ENCODE data around the gene SPATS2. TPM values are rescaled to one million over a fixed set of nuclear protein-coding genes. Genes with fewer than 3 reads are reported as not detected.

SPATS2 gene
- total RNA-seq, 1 experiment from 2014 or later, result 74.2 TPM

DNA sequence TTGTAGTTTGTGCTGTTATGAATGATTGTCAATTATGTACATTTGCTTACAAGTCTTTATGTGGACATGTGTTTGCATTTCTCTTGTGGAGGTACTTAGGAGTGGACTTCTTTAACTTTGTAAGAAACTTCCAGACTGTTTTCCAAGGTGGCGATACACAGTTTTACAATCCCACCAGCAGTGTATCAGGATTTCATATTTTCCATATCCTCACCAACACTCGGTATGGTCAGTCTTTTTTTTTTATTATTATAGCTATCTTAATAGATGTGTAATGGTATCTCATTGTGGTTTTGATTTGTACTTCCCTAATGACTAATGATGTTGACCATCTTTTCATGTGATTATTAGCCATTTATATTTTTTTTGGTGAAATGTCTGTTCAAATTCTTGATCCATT, 97.9 kb downstream of the SPATS2 start:
- DNase-seq (ENCODE audit: low read depth, low spot score), result no peak
- ChIA-PET POLR2A (no interaction called here), CTCF (no interaction called here), RAD21 (ENCODE audit: low non-redundant PET in 1 of 2, low total read pairs in 2 of 2, uncharacterized antibody in 2 of 2, unreplicated experiment in 2 of 2) (no interaction called here)
- H3K9ac ChIP-seq (ENCODE audit: low read length), result no peak overlapping the region
- H3K4me2 ChIP-seq (ENCODE audit: low read length), result no peak overlapping the region
- H2AFZ ChIP-seq (ENCODE audit: low read depth, low read length, poor library complexity, severe bottlenecking), result no peak overlapping the region
- no TSS peak for BruUV-seq (replicated peaks)
- H3K79me2 ChIP-seq (ENCODE audit: insufficient read depth, low read length), result peaks cover 15% of the 10 kb centered on the region; the same call in 1 of the 2 replicates
- no peaks in the 10 kb centered on the region for H4K20me1 ChIP-seq (ENCODE audit: insufficient read depth)
- no peak overlapping the region for H3K27ac ChIP-seq (ENCODE audit: low read depth, low read length)
- H3K27me3 ChIP-seq (ENCODE audit: insufficient read depth, low read length), result no peaks in the 10 kb centered on the region
- no peaks in the 10 kb centered on the region for H3K4me1 ChIP-seq (ENCODE audit: control insufficient read depth in 1 of 2, insufficient read depth in 2 of 2, low read length in 2 of 2)
- no peaks in the 10 kb centered on the region for H3K9me3 ChIP-seq (ENCODE audit: control insufficient read depth in 1 of 2, insufficient read depth in 1 of 2, low read depth in 1 of 2, low read length in 2 of 2)
- intact Hi-C loops (cut with micrococcal nuclease), result no loop called here
- no peak for ATAC-seq
- H3K36me3 ChIP-seq (ENCODE audit: control insufficient read depth in 1 of 2, insufficient read depth in 2 of 2, low read length in 2 of 2), result peaks cover 2 to 5% of the 10 kb centered on the region in 2 experiments; a peak in 1 of 4 replicates
- TF ChIP-seq ZNF274 (IDR thresholded peaks at IDR 0.05; ENCODE audit: low read depth, low read length) (no peak), RAD21 (IDR thresholded peaks at IDR 0.05; ENCODE audit: low read depth) (no peak), JUND (IDR thresholded peaks at IDR 0.05) (no peak), EZH2 (IDR thresholded peaks at IDR 0.05) (no peak), POLR2AphosphoS5 (IDR thresholded peaks at IDR 0.05; ENCODE audit: low read depth, low read length) (no peak), ZFX (IDR thresholded peaks at IDR 0.05) (no peak), SP1 (IDR thresholded peaks at IDR 0.05; ENCODE audit: low read depth) (no peak), FOSL1 (IDR thresholded peaks at IDR 0.05; ENCODE audit: low read depth) (no peak), CBX3 (IDR thresholded peaks at IDR 0.05; ENCODE audit: low read depth) (no peak)
- TF ChIP-seq, protein P1, sequence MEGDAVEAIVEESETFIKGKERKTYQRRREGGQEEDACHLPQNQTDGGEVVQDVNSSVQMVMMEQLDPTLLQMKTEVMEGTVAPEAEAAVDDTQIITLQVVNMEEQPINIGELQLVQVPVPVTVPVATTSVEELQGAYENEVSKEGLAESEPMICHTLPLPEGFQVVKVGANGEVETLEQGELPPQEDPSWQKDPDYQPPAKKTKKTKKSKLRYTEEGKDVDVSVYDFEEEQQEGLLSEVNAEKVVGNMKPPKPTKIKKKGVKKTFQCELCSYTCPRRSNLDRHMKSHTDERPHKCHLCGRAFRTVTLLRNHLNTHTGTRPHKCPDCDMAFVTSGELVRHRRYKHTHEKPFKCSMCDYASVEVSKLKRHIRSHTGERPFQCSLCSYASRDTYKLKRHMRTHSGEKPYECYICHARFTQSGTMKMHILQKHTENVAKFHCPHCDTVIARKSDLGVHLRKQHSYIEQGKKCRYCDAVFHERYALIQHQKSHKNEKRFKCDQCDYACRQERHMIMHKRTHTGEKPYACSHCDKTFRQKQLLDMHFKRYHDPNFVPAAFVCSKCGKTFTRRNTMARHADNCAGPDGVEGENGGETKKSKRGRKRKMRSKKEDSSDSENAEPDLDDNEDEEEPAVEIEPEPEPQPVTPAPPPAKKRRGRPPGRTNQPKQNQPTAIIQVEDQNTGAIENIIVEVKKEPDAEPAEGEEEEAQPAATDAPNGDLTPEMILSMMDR (IDR thresholded peaks at IDR 0.05 in 2 of 3, conservative IDR thresholded peaks at IDR 0.05 in 1 of 3; ENCODE audit: borderline replicate concordance in 1 of 3, insufficient read depth in 1 of 3, low read depth in 2 of 3, low read length in 2 of 3), result no peak
- TF ChIP-seq, protein P2, sequence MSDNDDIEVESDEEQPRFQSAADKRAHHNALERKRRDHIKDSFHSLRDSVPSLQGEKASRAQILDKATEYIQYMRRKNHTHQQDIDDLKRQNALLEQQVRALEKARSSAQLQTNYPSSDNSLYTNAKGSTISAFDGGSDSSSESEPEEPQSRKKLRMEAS (IDR thresholded peaks at IDR 0.05), result no peak
- TF ChIP-seq, protein P3, sequence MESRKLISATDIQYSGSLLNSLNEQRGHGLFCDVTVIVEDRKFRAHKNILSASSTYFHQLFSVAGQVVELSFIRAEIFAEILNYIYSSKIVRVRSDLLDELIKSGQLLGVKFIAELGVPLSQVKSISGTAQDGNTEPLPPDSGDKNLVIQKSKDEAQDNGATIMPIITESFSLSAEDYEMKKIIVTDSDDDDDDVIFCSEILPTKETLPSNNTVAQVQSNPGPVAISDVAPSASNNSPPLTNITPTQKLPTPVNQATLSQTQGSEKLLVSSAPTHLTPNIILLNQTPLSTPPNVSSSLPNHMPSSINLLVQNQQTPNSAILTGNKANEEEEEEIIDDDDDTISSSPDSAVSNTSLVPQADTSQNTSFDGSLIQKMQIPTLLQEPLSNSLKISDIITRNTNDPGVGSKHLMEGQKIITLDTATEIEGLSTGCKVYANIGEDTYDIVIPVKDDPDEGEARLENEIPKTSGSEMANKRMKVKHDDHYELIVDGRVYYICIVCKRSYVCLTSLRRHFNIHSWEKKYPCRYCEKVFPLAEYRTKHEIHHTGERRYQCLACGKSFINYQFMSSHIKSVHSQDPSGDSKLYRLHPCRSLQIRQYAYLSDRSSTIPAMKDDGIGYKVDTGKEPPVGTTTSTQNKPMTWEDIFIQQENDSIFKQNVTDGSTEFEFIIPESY (IDR thresholded peaks at IDR 0.05; ENCODE audit: extremely low read depth, insufficient replicate concordance, low read length), result no peak
- no peaks in the 10 kb centered on the region for H3K9me2 ChIP-seq (ENCODE audit: insufficient read depth)
- H3K4me3 ChIP-seq (replicated peaks in 1 of 2; ENCODE audit: low read depth in 1 of 2, low read length in 2 of 2), result no peak overlapping the region
